Measurements from ENCODE around the gene CD96. TPM values are rescaled to one million over a fixed set of nuclear protein-coding genes. Genes with fewer than 3 reads are reported as not detected.

The CD96 gene
- total RNA-seq, 8 experiments from 2014 or later: 0.09 to 2.5 (median 0.21) TPM; not detected in 3

DNA sequence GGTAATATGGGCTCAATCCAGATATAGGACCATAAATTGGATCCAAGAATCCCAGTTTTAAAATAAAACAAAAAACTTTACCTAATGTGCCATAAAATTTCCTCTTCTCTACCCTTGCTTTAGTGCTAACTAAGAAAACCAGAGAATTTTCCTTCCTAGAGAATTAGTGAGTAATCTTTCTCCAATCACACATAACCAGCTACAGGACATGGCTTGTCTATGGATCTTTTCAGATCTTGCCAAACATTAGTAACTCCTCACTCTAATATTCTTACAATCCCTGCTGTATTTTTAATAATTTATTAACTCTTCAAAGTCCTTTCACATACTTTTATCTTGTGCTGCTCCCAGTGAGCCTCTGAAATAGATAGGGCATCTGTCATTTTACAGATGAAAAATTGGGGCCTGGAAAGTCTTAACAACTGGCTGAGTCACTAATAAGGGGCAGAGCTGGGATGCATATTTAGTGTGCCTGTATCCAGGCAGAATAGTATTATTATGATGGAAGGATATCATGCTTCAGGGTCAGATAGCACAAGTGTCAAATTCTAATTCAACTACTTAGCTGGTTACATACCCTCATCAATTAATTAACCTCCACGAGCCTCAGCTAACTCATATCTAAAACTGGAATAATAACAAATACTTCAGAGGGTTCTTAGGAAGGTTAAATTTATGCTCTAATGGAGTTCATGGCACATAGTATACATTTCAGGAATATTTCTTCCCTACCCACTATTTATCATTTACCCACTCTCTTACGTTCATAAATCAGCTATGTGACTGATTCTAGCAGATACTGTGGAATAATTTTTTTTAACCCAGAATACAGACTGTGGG lies 47.5 kb downstream of the CD96 start:
- H3K27ac ChIP-seq: no peak overlapping the region
- in situ Hi-C loops (cut with MboI; ENCODE audit: low pct_unique_long_range_greater_than_20kb in 2 of 9, low sequenced_read_pairs in 9 of 9, unreplicated experiment in 9 of 9): loop anchor here in 2 of 9 experiments (10.0 to 25.0 kb wide), 3 partner anchors 98 to 273 kb away; partner anchors contain the start of gene PHLDB2 (in 1 of the 2)
- WGBS, 10 experiments: 33 to 100% (median 62%) methylated on average over 1 to 2 of the region's 2 CpGs; no CpG with 5 or more reads in 1 of the 10 experiments
- H3K4me1 ChIP-seq (replicated peaks in 1 of 2): no peaks in the 10 kb centered on the region
- ATAC-seq (replicated peaks in 6 of 8): peak in 6 of 8 experiments; percentile 23 to 90 (median 53)
- no peak overlapping the region for H3K4me3 ChIP-seq

DNA sequence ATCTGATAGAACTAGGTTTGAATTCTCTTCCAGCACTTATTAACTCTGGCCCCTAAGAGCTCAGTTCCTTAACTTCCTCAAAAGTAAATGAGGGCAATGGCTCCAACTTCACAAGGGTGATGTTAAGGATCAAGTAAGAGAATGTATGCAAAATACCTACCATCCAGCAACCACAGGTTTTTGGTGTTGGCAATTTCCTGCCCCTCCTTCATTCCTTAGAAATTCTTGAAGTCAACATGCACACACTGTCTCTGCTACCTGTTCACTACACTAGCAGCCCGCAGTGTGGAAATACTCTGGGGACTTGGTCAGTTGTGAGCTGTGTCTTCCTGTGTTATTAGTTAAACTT lies 48.1 kb downstream of the CD96 start:
- in situ Hi-C loops (cut with MboI; ENCODE audit: low pct_unique_long_range_greater_than_20kb in 2 of 9, low sequenced_read_pairs in 9 of 9, unreplicated experiment in 9 of 9): loop anchor here in 2 of 9 experiments (25.0 kb wide), 2 partner anchors 97 to 272 kb away; partner anchors contain the start of gene PHLDB2 (in 1 of the 2)
- Histone ChIP-seq H3K27ac (no peak overlapping the region), H3K4me1 (replicated peaks in 1 of 2) (no peaks in the 10 kb centered on the region), H3K4me3 (no peak overlapping the region)
- no peak for ATAC-seq (replicated peaks in 6 of 8)
- WGBS, 10 experiments: 83 to 100% (median 100%) methylated on average over 1 of the region's 1 CpG; no CpG with 5 or more reads in 4 of the 10 experiments

DNA sequence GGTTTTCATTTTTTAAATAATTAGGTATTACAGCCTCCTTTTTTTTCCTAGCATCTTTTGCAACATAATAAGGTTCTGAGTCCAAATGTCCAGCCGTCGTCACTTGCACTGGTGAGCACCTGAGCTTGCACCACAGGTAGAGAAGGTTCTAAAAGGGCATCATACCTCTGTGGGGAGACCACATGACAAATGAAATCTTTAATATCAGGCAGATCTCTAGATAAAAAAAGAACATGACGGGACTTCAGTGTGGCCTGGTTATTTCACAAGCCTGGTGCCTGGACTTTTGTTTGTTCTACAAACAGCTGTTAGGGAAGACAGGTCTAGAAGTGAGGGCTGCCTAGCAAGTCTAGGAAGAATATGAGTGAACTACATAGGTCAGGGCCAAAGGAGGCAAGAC lies 49.6 kb downstream of the CD96 start:
- no peak for ATAC-seq (replicated peaks in 6 of 8)

DNA sequence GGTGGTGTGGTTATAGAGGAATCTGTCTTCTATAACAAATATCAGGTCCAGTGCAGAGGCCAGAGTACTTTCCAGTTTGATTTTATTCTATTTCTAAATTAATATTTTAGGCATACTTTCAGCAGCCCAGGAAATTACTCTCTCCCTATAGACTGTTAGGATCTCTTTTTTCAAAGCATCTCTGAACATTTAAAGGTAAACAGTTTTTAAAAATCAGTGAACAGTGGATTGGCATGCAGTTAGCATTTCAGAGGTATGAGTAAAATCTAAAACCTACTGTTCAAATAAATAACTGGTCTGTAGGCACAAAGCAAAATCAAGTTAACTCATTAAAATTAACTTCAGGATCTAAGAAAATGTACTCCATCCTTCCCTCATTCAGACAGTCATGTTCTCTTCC lies 50.1 kb downstream of the CD96 start:
- ATAC-seq (replicated peaks in 6 of 8): no peak
- Histone ChIP-seq H3K27ac (no peak overlapping the region), H3K4me1 (replicated peaks in 1 of 2) (no peaks in the 10 kb centered on the region), H3K4me3 (no peak overlapping the region)
- in situ Hi-C loops (cut with MboI; ENCODE audit: low pct_unique_long_range_greater_than_20kb in 2 of 9, low sequenced_read_pairs in 9 of 9, unreplicated experiment in 9 of 9): loop anchor here in 2 of 9 experiments (25.0 kb wide), 2 partner anchors 95 to 270 kb away; partner anchors contain the start of gene PHLDB2 (in 1 of the 2)

More for the DNA sequence above, 49.6 kb downstream of the CD96 start:
- H3K4me1 ChIP-seq (replicated peaks in 1 of 2): no peaks in the 10 kb centered on the region
- no peak overlapping the region for H3K27ac ChIP-seq
- in situ Hi-C loops (cut with MboI; ENCODE audit: low pct_unique_long_range_greater_than_20kb in 2 of 9, low sequenced_read_pairs in 9 of 9, unreplicated experiment in 9 of 9): loop anchor here in 2 of 9 experiments (25.0 kb wide), 2 partner anchors 96 to 271 kb away; partner anchors contain the start of gene PHLDB2 (in 1 of the 2)
- no peak overlapping the region for H3K4me3 ChIP-seq
- WGBS, 10 experiments: 53 to 100% (median 93%) methylated on average over 2 to 3 of the region's 3 CpGs; no CpG with 5 or more reads in 1 of the 10 experiments

DNA sequence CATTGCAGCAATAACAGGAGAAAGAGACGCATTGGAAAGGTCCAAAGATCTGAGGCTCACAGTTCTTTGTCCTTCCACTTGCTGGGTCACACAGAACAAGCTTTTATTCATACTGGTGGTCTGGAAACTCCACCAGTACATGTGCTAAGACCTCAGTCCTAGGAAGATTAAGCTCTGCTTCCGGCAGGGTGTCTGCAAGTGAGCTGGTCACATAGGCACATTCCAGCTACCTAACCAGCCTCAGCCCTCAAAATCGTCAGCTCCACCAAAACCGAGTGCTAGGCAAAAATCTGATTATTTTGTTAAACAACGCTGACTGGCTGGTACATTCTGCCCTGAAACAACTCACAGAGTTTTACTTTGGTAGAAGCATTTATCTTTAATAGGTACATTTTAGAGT lies 50.9 kb downstream of the CD96 start:
- in situ Hi-C loops (cut with MboI; ENCODE audit: low pct_unique_long_range_greater_than_20kb in 2 of 9, low sequenced_read_pairs in 9 of 9, unreplicated experiment in 9 of 9): loop anchor here in 2 of 9 experiments (25.0 kb wide), 2 partner anchors 94 to 269 kb away; partner anchors contain the start of gene PHLDB2 (in 1 of the 2)
- WGBS, 10 experiments: 33 to 100% (median 81%) methylated on average over 1 to 5 of the region's 5 CpGs; no CpG with 5 or more reads in 4 of the 10 experiments
- ATAC-seq (replicated peaks in 6 of 8): no peak

DNA sequence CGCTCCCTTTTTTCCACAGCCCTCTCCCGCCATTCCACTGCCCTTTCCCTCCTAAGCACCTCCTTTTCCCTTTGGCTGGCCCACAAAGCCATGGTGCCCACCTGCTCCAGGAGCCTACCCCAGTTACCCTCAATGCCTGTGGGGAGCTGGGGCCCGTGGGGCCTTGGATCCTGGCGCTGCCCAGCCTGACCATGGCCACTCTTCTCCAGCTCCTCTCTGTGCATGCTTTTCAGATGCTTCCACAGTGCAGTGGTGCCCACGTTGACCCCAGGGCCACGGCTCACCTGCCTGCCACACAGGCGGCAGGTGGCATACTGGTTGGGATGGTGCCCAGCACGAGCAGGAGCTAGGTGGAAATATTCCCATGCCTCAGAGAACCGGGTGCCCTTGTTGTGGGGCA lies 51.7 kb downstream of the CD96 start:
- 40 to 100% (median 60%) methylated on average over 1 to 3 of the region's 9 CpGs; no CpG with 5 or more reads in 5 of the 10 experiments for WGBS, 10 experiments
- in situ Hi-C loops (cut with MboI; ENCODE audit: low pct_unique_long_range_greater_than_20kb in 2 of 9, low sequenced_read_pairs in 9 of 9, unreplicated experiment in 9 of 9): loop anchor here in 2 of 9 experiments (25.0 kb wide), 2 partner anchors 94 to 269 kb away; partner anchors contain the start of gene PHLDB2 (in 1 of the 2)
- Histone ChIP-seq H3K27ac (no peak overlapping the region), H3K4me1 (replicated peaks in 1 of 2) (no peaks in the 10 kb centered on the region), H3K4me3 (no peak overlapping the region)
- no peak for ATAC-seq (replicated peaks in 6 of 8)

More for the DNA sequence above, 50.9 kb downstream of the CD96 start:
- Histone ChIP-seq H3K4me3 (no peak overlapping the region), H3K27ac (no peak overlapping the region), H3K4me1 (replicated peaks in 1 of 2) (no peaks in the 10 kb centered on the region)

DNA sequence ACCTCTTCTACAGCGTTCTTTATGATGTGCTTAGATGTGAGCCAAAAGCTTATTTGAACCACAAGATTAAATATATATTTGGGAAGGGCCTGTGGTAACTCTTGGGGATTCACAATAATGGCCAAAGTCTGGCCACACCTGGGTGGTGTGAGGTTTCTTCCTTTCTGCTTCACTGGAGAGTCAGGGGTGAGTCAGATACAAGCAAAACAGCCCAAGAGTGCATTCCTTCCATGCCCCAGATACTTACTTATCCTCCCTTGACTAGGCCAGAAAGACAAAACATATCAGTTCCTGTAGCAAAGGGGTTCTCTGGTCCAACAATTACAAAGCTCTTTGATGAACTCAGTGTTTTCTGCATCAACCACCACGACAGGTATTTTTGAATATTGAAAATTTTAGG lies 52.2 kb downstream of the CD96 start:
- no peaks in the 10 kb centered on the region for H3K4me1 ChIP-seq (replicated peaks in 1 of 2)
- no peak overlapping the region for H3K27ac ChIP-seq
- in situ Hi-C loops (cut with MboI; ENCODE audit: low pct_unique_long_range_greater_than_20kb in 2 of 9, low sequenced_read_pairs in 9 of 9, unreplicated experiment in 9 of 9): loop anchor here in 2 of 9 experiments (25.0 kb wide), 2 partner anchors 93 to 268 kb away; partner anchors contain the start of gene PHLDB2 (in 1 of the 2)
- 13 to 100% (median 63%) methylated on average over 1 to 2 of the region's 2 CpGs; no CpG with 5 or more reads in 2 of the 10 experiments for WGBS, 10 experiments
- no peak overlapping the region for H3K4me3 ChIP-seq
- ATAC-seq (replicated peaks in 6 of 8): peak in 2 of 8 experiments; percentile 62 to 71

DNA sequence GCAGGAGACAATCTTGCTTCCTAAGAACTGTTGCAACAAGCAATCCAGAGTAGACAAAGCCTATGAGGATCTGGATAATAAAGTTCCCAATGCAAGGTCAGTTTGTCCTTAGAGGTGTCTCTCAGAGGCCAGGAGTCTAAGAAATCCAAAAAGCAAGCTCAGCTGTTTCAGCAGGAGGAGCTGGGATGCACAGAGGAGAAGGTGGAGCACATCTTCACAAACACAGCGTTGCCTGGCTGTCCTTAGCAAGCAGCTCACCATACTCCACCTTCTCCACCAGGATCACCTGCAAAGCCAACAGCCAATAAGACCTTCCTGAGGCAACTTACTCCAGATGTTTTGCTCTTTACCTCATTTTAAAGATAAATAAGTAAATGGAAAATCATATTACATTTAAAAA lies 52.8 kb downstream of the CD96 start:
- no peak overlapping the region for H3K27ac ChIP-seq
- WGBS, 10 experiments: 0% methylated on average over 1 of the region's 1 CpG; no CpG with 5 or more reads in 7 of the 10 experiments
- no peaks in the 10 kb centered on the region for H3K4me1 ChIP-seq (replicated peaks in 1 of 2)
- ATAC-seq (replicated peaks in 6 of 8): no peak
- H3K4me3 ChIP-seq: no peak overlapping the region
- in situ Hi-C loops (cut with MboI; ENCODE audit: low pct_unique_long_range_greater_than_20kb in 2 of 9, low sequenced_read_pairs in 9 of 9, unreplicated experiment in 9 of 9): loop anchor here in 2 of 9 experiments (25.0 kb wide), 2 partner anchors 93 to 268 kb away; partner anchors contain the start of gene PHLDB2 (in 1 of the 2)

DNA sequence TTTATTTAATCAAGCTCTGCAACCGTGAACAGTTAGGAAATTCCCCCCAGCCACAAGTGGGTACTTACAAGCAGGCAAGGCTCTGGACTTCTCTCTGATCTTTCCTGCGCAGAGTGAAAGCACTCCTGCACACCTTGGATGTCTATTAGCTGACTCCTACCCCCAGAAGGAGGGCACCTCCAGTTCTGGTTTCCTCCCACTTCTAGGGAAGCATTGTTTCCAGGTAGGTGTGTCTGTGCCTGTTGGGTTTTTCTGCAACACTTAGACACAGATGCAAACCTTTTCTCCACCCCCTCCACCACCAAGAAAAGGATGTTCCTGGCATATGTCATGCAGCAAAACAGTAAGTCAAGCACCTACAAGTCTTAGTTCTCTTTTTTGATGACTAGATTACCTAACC lies 53.2 kb downstream of the CD96 start, which contains the start of gene ZBED2:
Gene ZBED2 (minus strand): TSS at position 115 of the 400 bp plus-strand sequence. CDS start 1,145 bp downstream, outside the sequence.
- in situ Hi-C loops (cut with MboI; ENCODE audit: low pct_unique_long_range_greater_than_20kb in 2 of 9, low sequenced_read_pairs in 9 of 9, unreplicated experiment in 9 of 9): loop anchor here in 2 of 9 experiments (25.0 kb wide), 2 partner anchors 92 to 267 kb away; partner anchors contain the start of gene PHLDB2 (in 1 of the 2)

DNA sequence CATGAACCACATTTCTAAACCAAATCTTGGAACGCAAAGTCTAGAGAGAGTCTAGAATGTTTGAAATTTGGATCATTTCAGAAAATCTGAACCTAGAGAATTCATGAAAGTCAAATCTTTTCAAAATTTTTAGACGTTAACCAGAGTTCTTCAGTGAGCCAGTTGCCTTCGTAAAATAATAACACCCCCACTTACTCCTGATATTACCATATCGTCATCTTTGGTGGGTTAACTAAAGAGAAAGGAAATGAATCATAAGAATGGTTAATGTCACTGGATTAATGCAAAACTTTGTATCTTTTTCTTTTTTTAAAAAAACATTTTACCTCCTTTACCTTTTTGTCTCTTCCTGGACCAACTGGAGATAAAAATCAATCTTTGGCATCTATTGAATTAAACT lies 54.3 kb downstream of the CD96 start:
- WGBS, 10 experiments: 60 to 100% (median 88%) methylated on average over 2 to 4 of the region's 4 CpGs
- in situ Hi-C loops (cut with MboI; ENCODE audit: low pct_unique_long_range_greater_than_20kb in 2 of 9, low sequenced_read_pairs in 9 of 9, unreplicated experiment in 9 of 9): loop anchor here in 2 of 9 experiments (25.0 kb wide), 2 partner anchors 91 to 266 kb away; partner anchors contain the start of gene PHLDB2 (in 1 of the 2)
- no peak overlapping the region for H3K27ac ChIP-seq
- no peak for ATAC-seq (replicated peaks in 6 of 8)
- no peaks in the 10 kb centered on the region for H3K4me1 ChIP-seq (replicated peaks in 1 of 2)
- H3K4me3 ChIP-seq: no peak overlapping the region

More for the DNA sequence above, 53.2 kb downstream of the CD96 start, which contains the start of gene ZBED2:
- Histone ChIP-seq H3K4me3 (no peak within 1 kb of the TSS), H3K4me1 (replicated peaks in 1 of 2) (no peaks in the 10 kb centered on the region), H3K27ac (no peak within 1 kb of the TSS)
- 20 to 100% (median 83%) methylated on average over 1 to 2 of the region's 2 CpGs; no CpG with 5 or more reads in 2 of the 10 experiments for WGBS, 10 experiments
- ATAC-seq (replicated peaks in 6 of 8): no peak

DNA sequence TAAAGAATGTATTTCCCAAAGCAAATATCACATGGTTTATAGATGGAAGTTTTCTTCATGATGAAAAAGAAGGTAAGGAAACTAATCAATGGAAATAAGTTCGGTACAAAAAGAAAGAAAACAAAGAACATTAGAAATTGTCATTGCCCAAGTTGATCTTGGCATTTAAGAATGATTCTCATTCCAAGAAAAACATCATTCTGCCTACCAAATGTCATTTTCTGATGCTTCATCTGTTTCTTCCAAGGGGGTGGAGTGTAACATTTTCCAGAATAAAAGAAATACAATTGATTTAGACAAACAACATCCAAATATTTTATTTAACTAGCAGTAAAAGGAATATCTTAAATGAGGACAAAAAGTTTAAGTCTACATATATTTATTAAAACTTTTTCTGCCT lies 56.1 kb downstream of the CD96 start:
- Histone ChIP-seq H3K27ac (no peak overlapping the region), H3K4me1 (replicated peaks in 1 of 2) (no peaks in the 10 kb centered on the region), H3K4me3 (no peak overlapping the region)
- WGBS, 10 experiments: 0 to 100% (median 80%) methylated on average over 1 of the region's 1 CpG
- in situ Hi-C loops (cut with MboI; ENCODE audit: low pct_unique_long_range_greater_than_20kb in 2 of 9, low sequenced_read_pairs in 9 of 9, unreplicated experiment in 9 of 9): loop anchor here in 2 of 9 experiments (25.0 kb wide), 2 partner anchors 89 to 264 kb away; partner anchors contain the start of gene PHLDB2 (in 1 of the 2)
- no peak for ATAC-seq (replicated peaks in 6 of 8)

DNA sequence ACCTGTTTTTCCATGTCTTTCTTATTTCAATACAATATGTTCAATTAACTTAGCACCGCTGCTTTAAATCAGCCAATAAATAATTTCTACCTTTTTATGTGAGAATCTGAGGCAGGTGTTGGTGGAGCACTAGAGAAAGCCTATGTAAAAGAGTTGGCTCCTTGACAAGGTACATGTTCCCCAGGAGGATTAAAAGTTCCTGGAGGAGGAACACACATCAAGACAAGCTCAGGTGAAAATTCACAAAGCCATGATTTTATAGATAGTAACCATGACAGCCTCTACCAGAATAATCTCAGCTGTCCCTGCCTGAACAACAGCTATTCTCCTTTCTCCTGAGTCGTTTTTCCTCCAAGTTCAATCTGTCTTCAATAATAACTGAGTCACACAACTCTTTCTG lies 56.6 kb downstream of the CD96 start:
- no peak overlapping the region for H3K4me3 ChIP-seq
- no peak for ATAC-seq (replicated peaks in 6 of 8)
- in situ Hi-C loops (cut with MboI; ENCODE audit: low pct_unique_long_range_greater_than_20kb in 2 of 9, low sequenced_read_pairs in 9 of 9, unreplicated experiment in 9 of 9): loop anchor here in 2 of 9 experiments (25.0 kb wide), 2 partner anchors 89 to 264 kb away; partner anchors contain the start of gene PHLDB2 (in 1 of the 2)
- no peaks in the 10 kb centered on the region for H3K4me1 ChIP-seq (replicated peaks in 1 of 2)
- H3K27ac ChIP-seq: no peak overlapping the region
- WGBS, 10 experiments: 36 to 82% (median 78%) methylated on average over 1 to 2 of the region's 2 CpGs; no CpG with 5 or more reads in 1 of the 10 experiments

Measured in motor neuron (in vitro differentiated cells).